Endothelial cell of umbilical vein (primary cell): Measurements from ENCODE around the gene CD58. TPM values are rescaled to one million over a fixed set of nuclear protein-coding genes. Genes with fewer than 3 reads are reported as not detected.

Source experiments
- BruUV-seq: library from RNA; stranded (reverse); fragments of 400-500 nt; replicated peaks from 2 replicates; lab custom pipeline; 2021; lab: Mats Ljungman, UMichigan
- CTCF ChIA-PET: fragments of 300-600, 350-600 bp; sonication (Branson Sonifier 250); formaldehyde crosslinking; loops from one replicate; lab custom pipeline; 2021; ENCODE audit warnings: antibody characterized with exemption, inconsistent platforms; lab: Charles Lee
- POLR2A ChIA-PET: fragments of 300-600, 350-600 bp; sonication (Branson Sonifier 250); formaldehyde crosslinking; loops from one replicate; lab custom pipeline; 2021; ENCODE audit warnings: antibody characterized with exemption, inconsistent platforms; lab: Charles Lee
- DNase-seq: peaks from one replicate; pipeline ENCODE4 v3.0.0-alpha.2; 2011; ENCODE audit warnings: low read depth, low spot score
- FAIRE-seq: peaks from 2 replicates; lab custom pipeline; 2011; peaks lifted over from hg19 to GRCh38; lab: Jason Lieb, UNC
- H2AFZ ChIP-seq: 2 replicates; pipeline ENCODE4 v1.6.0; 2012; ENCODE audit warnings: low read depth, low read length, control low read depth, inconsistent platforms
- H3K27ac ChIP-seq: 2 replicates; pipeline ENCODE4 v1.5.1; 2011; ENCODE audit warnings: low read depth, mild to moderate bottlenecking, control low read depth, low read length, moderate library complexity; ENCODE audit not compliant: insufficient read depth
- H3K27me3 ChIP-seq, 2 experiments: 2 replicates each; pipeline versions ENCODE4 v1.6.0 to v1.6.1; 2011; ENCODE audit warnings: low read length in 2 of 2, mixed read lengths in 1 of 2; ENCODE audit not compliant: control insufficient read depth in 2 of 2, insufficient read depth in 2 of 2
- H3K36me3 ChIP-seq, 2 experiments: 2 replicates in 1 of 2; 3 replicates in 1 of 2; pipeline ENCODE4 v1.5.1; 2011; ENCODE audit warnings: low read length in 2 of 2, mild to moderate bottlenecking in 1 of 2, moderate library complexity in 1 of 2; ENCODE audit not compliant: control insufficient read depth in 2 of 2, insufficient read depth in 2 of 2; ENCODE audit errors: extremely low read depth in 1 of 2
- H3K4me1 ChIP-seq: 3 replicates; pipeline ENCODE4 v1.5.1; 2011; ENCODE audit warnings: mild to moderate bottlenecking, low read length; ENCODE audit not compliant: control insufficient read depth, insufficient read depth; ENCODE audit errors: extremely low read depth
- H3K4me2 ChIP-seq: 2 replicates; pipeline ENCODE4 v1.6.1; 2011; ENCODE audit warnings: low read length, control low read depth, mixed read lengths; ENCODE audit not compliant: insufficient read depth
- H3K4me3 ChIP-seq, 3 experiments: fragments of 200-600 bp in 1 of 3; sonication (generic), shearing (Covaris generic) in 1 of 3; replicated peaks in 1 of 3; 2 replicates each; pipeline ENCODE4 v1.5.1; 2011 to 2016; ENCODE audit warnings: control low read depth in 3 of 3, low read length in 3 of 3, mild to moderate bottlenecking in 2 of 3, inconsistent platforms in 1 of 3, low read depth in 1 of 3, moderate library complexity in 1 of 3; ENCODE audit not compliant: insufficient read depth in 1 of 3
- H3K79me2 ChIP-seq: 2 replicates; pipeline ENCODE4 v1.6.0; 2012; ENCODE audit warnings: low read length, inconsistent platforms; ENCODE audit not compliant: control insufficient read depth, insufficient read depth
- H3K9ac ChIP-seq: replicated peaks from 2 replicates; pipeline ENCODE3; 2011; ENCODE audit warnings: low read length, control low read depth; ENCODE audit not compliant: insufficient read depth; ENCODE audit errors: extremely low read depth
- H3K9me1 ChIP-seq: replicated peaks from 3 replicates; pipeline ENCODE4 v1.6.0; 2011; ENCODE audit warnings: mild to moderate bottlenecking, low read length; ENCODE audit not compliant: control insufficient read depth, insufficient read depth; ENCODE audit errors: extremely low read depth
- H3K9me3 ChIP-seq: replicated peaks from 2 replicates; pipeline ENCODE4 v1.5.1; 2012; ENCODE audit warnings: low read length, inconsistent platforms; ENCODE audit not compliant: control insufficient read depth, insufficient read depth
- H4K20me1 ChIP-seq: replicated peaks from 2 replicates; pipeline ENCODE3; 2011; ENCODE audit warnings: mild to moderate bottlenecking, low read length; ENCODE audit not compliant: control insufficient read depth, insufficient read depth; ENCODE audit errors: extremely low read depth
- FOS ChIP-seq: IDR thresholded peaks from 2 replicates; pipeline ENCODE4 v1.6.1; 2011; ENCODE audit warnings: mild to moderate bottlenecking, low read length, moderate library complexity, borderline replicate concordance; ENCODE audit not compliant: insufficient read depth
- GATA2 ChIP-seq: IDR thresholded peaks from 2 replicates; pipeline ENCODE4 v1.7.0; 2011; ENCODE audit warnings: low read depth, mild to moderate bottlenecking, moderate library complexity, mixed read lengths, low read length; ENCODE audit not compliant: insufficient read length, insufficient read depth
- JUN ChIP-seq: IDR thresholded peaks from 2 replicates; pipeline ENCODE4 v1.6.1; 2011; ENCODE audit warnings: borderline replicate concordance, low read depth; ENCODE audit not compliant: insufficient read length, insufficient read depth
- MYC ChIP-seq: IDR thresholded peaks from one replicate; pipeline ENCODE4 v1.6.1; 2011; ENCODE audit warnings: mild to moderate bottlenecking, low read depth, low read length
- dilution Hi-C: fragments of 300-500 bp; cut with MboI; formaldehyde crosslinking; loops from one replicate; pipeline ENCODE4 v1.15.0; 2019; ENCODE audit warnings: low sequenced_read_pairs; ENCODE audit not compliant: extremely low pct_ligation_motif_present
- intact Hi-C: fragments of 100-400 bp; cut with micrococcal nuclease; formaldehyde crosslinking; loops from one replicate; pipeline ENCODE4 v1.10.0; 2022
- polyA plus RNA-seq, 4 experiments: library from polyadenylated mRNA; depleted of rRNA in 3 of 4; stranded (reverse) in 3 of 4; unstranded in 1 of 4; fragments of >200 nt; gene quantifications; 2 replicates each; pipeline versions ENCODE4 v1.2.1 to v1.2.3, GENCODE V29; 2011 to 2012; ENCODE audit warnings: missing spikeins in 1 of 4
- total RNA-seq: library from RNA; stranded (reverse); gene quantifications from 2 replicates; pipeline ENCODE4 v1.2.3, GENCODE V29; 2021
- TF ChIP-seq, protein P1 (sequence below), 2 donors: IDR thresholded peaks; 1 replicate in 1 of 2; 2 replicates in 1 of 2; pipeline ENCODE4 v1.5.1; 2011; ENCODE audit warnings: low read length in 2 of 2, mild to moderate bottlenecking in 2 of 2, moderate library complexity in 2 of 2, control low read depth in 1 of 2, inconsistent platforms in 1 of 2, low read depth in 1 of 2; ENCODE audit not compliant: insufficient read depth in 1 of 2; ENCODE audit errors: extremely low read depth in 1 of 2
- TF ChIP-seq, protein P2 (sequence below): IDR thresholded peaks from 2 replicates; pipeline ENCODE4 v1.6.1; 2011; ENCODE audit not compliant: insufficient read depth, insufficient read length

CD58 gene
- total and polyA plus RNA-seq, 2 donors (not counting 3 experiments of a cell fraction or from before 2014, with no cell fraction given): 9.8 to 12.7 TPM

DNA sequence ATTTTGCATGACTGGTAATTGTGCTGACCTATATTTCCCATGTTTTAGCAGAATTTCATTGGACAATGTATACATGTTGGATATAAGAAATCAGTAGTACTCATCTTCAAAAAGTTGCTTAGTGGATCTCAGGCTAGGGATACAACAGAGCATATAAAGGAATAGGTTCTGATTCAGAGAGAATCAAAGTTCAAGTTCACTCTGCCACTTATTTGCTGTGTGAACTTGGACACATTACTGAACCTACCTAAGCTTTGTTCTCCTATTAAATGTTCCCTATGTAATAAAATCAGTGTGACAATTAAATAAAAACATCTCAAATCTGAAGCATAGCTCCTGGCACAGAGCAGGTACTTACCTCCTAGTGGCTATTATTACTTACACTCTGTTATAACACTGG is 9.3 kb downstream of the CD58 start:
- H3K27me3 ChIP-seq: no peaks in the 10 kb centered on the region
- ChIA-PET CTCF (no interaction called here), POLR2A (no interaction called here)
- H3K9ac ChIP-seq: no peak overlapping the region
- dilution Hi-C loops (no loop called here), intact Hi-C loops (loop anchor here (10.0 kb wide), 1 partner anchor 57 kb away; no protein-coding TSS in a partner anchor)
- H3K9me1 ChIP-seq: no peaks in the 10 kb centered on the region
- H3K79me2 ChIP-seq: peaks cover 12% of the 10 kb centered on the region
- DNase-seq (no peak), FAIRE-seq (no peak)
- no peaks in the 10 kb centered on the region for H3K4me1 ChIP-seq
- H3K4me3 ChIP-seq: no peak overlapping the region
- H3K27ac ChIP-seq: no peak overlapping the region
- no peaks in the 10 kb centered on the region for H4K20me1 ChIP-seq
- no peak overlapping the region for H3K4me2 ChIP-seq
- no peak for TF ChIP-seq FOS
- TF ChIP-seq MYC: no peak
- TF ChIP-seq, protein P1, sequence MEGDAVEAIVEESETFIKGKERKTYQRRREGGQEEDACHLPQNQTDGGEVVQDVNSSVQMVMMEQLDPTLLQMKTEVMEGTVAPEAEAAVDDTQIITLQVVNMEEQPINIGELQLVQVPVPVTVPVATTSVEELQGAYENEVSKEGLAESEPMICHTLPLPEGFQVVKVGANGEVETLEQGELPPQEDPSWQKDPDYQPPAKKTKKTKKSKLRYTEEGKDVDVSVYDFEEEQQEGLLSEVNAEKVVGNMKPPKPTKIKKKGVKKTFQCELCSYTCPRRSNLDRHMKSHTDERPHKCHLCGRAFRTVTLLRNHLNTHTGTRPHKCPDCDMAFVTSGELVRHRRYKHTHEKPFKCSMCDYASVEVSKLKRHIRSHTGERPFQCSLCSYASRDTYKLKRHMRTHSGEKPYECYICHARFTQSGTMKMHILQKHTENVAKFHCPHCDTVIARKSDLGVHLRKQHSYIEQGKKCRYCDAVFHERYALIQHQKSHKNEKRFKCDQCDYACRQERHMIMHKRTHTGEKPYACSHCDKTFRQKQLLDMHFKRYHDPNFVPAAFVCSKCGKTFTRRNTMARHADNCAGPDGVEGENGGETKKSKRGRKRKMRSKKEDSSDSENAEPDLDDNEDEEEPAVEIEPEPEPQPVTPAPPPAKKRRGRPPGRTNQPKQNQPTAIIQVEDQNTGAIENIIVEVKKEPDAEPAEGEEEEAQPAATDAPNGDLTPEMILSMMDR (IDR thresholded peaks at IDR 0.05; ENCODE audit: extremely low read depth in 1 of 2, insufficient read depth in 1 of 2, low read depth in 1 of 2, low read length in 2 of 2): no peak
- no peak for TF ChIP-seq GATA2
- no peak for TF ChIP-seq JUN
- TF ChIP-seq, protein P2, sequence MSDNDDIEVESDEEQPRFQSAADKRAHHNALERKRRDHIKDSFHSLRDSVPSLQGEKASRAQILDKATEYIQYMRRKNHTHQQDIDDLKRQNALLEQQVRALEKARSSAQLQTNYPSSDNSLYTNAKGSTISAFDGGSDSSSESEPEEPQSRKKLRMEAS: no peak
- H3K9me3 ChIP-seq: no peaks in the 10 kb centered on the region
- no TSS peak for BruUV-seq
- H2AFZ ChIP-seq: no peak overlapping the region
- no peaks in the 10 kb centered on the region for H3K36me3 ChIP-seq
